SK-N-SH (cell line): ENCODE measurements around the gene GGCX.
"Not testable (repeated sequence)": the region's sequence is repeated elsewhere in the genome, so short reads cannot be mapped to it uniquely, and the experiment has no call there.

ENCODE experiments used
- CTCF ChIP-seq: fragments of 200-600 bp; sonication (generic); IDR thresholded peaks from 2 replicates; pipeline ENCODE4 v1.6.1; 2017; ENCODE audit warnings: antibody characterized with exemption, mild to moderate bottlenecking, moderate library complexity
- EP300 ChIP-seq, 2 experiments: IDR thresholded peaks; 2 replicates each; pipeline versions ENCODE4 v1.4.0 to v1.6.1; 2012; ENCODE audit warnings: borderline replicate concordance in 1 of 2, low read depth in 1 of 2, low read length in 1 of 2
- MAX ChIP-seq: IDR thresholded peaks from 2 replicates; pipeline ENCODE4 v1.4.0; 2012; ENCODE audit warnings: low read depth
- NFIC ChIP-seq: IDR thresholded peaks from 2 replicates; pipeline ENCODE4 v1.4.0; 2012; ENCODE audit warnings: borderline replicate concordance
- POLR2AphosphoS5 ChIP-seq: IDR thresholded peaks from 2 replicates; pipeline ENCODE4 v1.6.1; 2012; ENCODE audit warnings: low read depth, low read length
- SIN3A ChIP-seq: IDR thresholded peaks from 2 replicates; pipeline ENCODE4 v1.6.1; 2012; ENCODE audit warnings: low read depth, mild to moderate bottlenecking, low read length, moderate library complexity, borderline replicate concordance
- TAF1 ChIP-seq: IDR thresholded peaks from 2 replicates; pipeline ENCODE4 v1.6.1; 2012; ENCODE audit warnings: low read depth, mild to moderate bottlenecking, low read length, moderate library complexity, borderline replicate concordance
- USF1 ChIP-seq: IDR thresholded peaks from 2 replicates; pipeline ENCODE4 v1.4.0; 2012; ENCODE audit warnings: low read depth, borderline replicate concordance
- ZBTB33 ChIP-seq: IDR thresholded peaks from 2 replicates; pipeline ENCODE4 v1.4.0; 2012; ENCODE audit warnings: low read depth, borderline replicate concordance

GRCh38 chr2:85592299-85592698 is 31.0 kb upstream of the GGCX start:
- TF ChIP-seq SIN3A; EP300 (IDR thresholded peaks at IDR 0.05; ENCODE audit: borderline replicate concordance in 1 of 2, low read depth in 1 of 2, low read length in 1 of 2); CTCF; USF1; MAX; NFIC; POLR2AphosphoS5; ZBTB33; TAF1: not testable (repeated sequence)
